HEK293T (cell line): Measurements from ENCODE around the gene NFKBIB.

Experiments used
- CTCF ChIA-PET: fragments of 350-600 bp; formaldehyde crosslinking; extraction: SDS; loops from one replicate; lab custom pipeline; 2021; ENCODE audit warnings: antibody characterized with exemption, inconsistent platforms; lab: Yijun Ruan, JAX
- POLR2A ChIA-PET: fragments of 350-600 bp; formaldehyde crosslinking; extraction: SDS; loops from one replicate; lab custom pipeline; 2020; ENCODE audit warnings: antibody characterized with exemption, inconsistent platforms; lab: Yijun Ruan, JAX
- DNase-seq: peaks from one replicate; pipeline ENCODE4 v3.0.0; 2012; ENCODE audit warnings: mixed read lengths; ENCODE audit errors: extremely low spot score
- ARNT ChIP-seq: fragments of 450-650 bp; IDR thresholded peaks from 2 replicates; pipeline ENCODE4 v1.6.1; 2017; ENCODE audit warnings: mild to moderate bottlenecking
- BHLHE40 ChIP-seq: fragments of 450-650 bp; IDR thresholded peaks from 2 replicates; pipeline ENCODE4 v1.6.1; 2016; ENCODE audit warnings: mild to moderate bottlenecking, moderate library complexity, borderline replicate concordance
- CTBP1 ChIP-seq: fragments of 450-650 bp; IDR thresholded peaks from 2 replicates; pipeline ENCODE4 v1.6.1; 2016; ENCODE audit warnings: borderline replicate concordance
- ELF4 ChIP-seq: fragments of 450-650 bp; IDR thresholded peaks from 2 replicates; pipeline ENCODE4 v1.6.1; 2017; ENCODE audit warnings: antibody characterized with exemption
- FOXA1 ChIP-seq: fragments of 450-650 bp; IDR thresholded peaks from 2 replicates; pipeline ENCODE4 v1.6.1; 2016; ENCODE audit warnings: mild to moderate bottlenecking
- FOXK2 ChIP-seq: fragments of 450-650 bp; IDR thresholded peaks from 2 replicates; pipeline ENCODE4 v1.6.1; 2016; ENCODE audit warnings: mild to moderate bottlenecking
- FOXM1 ChIP-seq: fragments of 450-650 bp; IDR thresholded peaks from 2 replicates; pipeline ENCODE4 v1.6.1; 2017; ENCODE audit warnings: mild to moderate bottlenecking, borderline replicate concordance
- HDGF ChIP-seq: fragments of 450-650 bp; IDR thresholded peaks from 2 replicates; pipeline ENCODE4 v1.6.1; 2017; ENCODE audit warnings: antibody characterized with exemption, borderline replicate concordance
- L3MBTL2 ChIP-seq: fragments of 450-650 bp; conservative IDR thresholded peaks from 2 replicates; pipeline ENCODE4 v1.6.1; 2016; ENCODE audit warnings: mild to moderate bottlenecking
- LEF1 ChIP-seq: fragments of 450-650 bp; IDR thresholded peaks from 2 replicates; pipeline ENCODE4 v1.6.1; 2017; ENCODE audit warnings: mild to moderate bottlenecking, borderline replicate concordance
- NFRKB ChIP-seq: fragments of 450-650 bp; IDR thresholded peaks from 2 replicates; pipeline ENCODE4 v1.6.1; 2016; ENCODE audit warnings: mild to moderate bottlenecking, moderate library complexity
- SP1 ChIP-seq: fragments of 450-650 bp; IDR thresholded peaks from 2 replicates; pipeline ENCODE4 v1.6.1; 2017
- SUZ12 ChIP-seq: fragments of 450-650 bp; IDR thresholded peaks from 2 replicates; pipeline ENCODE4 v1.6.1; 2016; ENCODE audit warnings: mild to moderate bottlenecking
- TARDBP ChIP-seq: fragments of 450-650 bp; IDR thresholded peaks from 2 replicates; pipeline ENCODE4 v1.6.1; 2016
- ZNF384 ChIP-seq: fragments of 450-650 bp; IDR thresholded peaks from 2 replicates; pipeline ENCODE4 v1.6.1; 2016
- TF ChIP-seq, protein P1 (sequence below): fragments of 450-650 bp; IDR thresholded peaks from 2 replicates; pipeline ENCODE4 v1.6.1; 2016

The NFKBIB gene

DNA sequence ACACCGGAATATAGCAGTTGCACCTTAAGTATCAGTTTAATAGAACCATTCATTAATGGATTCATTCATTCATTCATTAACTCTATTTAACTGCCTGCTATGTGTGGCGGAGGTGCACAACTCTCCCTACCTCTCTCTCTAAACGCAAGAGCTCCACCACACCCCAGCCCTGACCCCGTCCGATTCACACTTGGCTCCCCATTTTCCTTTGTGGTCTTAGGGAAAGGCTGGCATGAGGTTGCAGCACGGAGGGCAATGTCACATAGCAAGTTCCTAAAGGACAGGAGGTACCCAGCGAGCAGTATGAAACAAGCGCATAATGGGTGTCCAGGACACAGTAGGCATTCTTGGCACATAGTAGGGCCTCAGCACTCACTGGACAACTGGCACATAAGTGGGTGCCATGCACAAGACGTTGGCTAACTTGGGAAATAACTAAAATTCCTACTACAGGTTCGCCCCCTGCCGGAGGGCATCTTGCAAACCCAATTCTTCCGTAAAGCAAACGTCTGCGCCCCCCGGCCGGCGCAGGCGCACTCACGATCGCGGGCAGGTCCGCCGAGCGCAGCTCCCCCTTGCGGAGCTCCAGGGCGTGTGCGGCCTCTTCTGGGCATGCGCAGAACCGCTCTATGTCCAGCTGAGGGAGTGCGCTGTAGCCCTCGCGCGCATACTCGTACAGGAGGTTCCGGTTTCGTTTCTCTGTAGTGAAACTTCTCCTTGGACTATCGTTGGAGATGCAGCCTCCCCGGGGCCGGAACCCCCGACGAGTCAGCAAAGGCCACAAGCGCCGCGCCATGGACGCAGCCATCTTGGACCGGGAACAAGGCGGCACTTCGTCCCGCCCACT lies 30.4 kb downstream of the NFKBIB start, which contains the start of gene SARS2:
Gene SARS2 (minus strand): TSS at position 835 of the 847 bp plus-strand sequence. CDS start 27 bp downstream, at position 808.
- DNase-seq: peak; percentile 98
- TF ChIP-seq TARDBP (no peak), ZNF384 (no peak), FOXK2 (no peak), CTBP1 (no peak)
- TF ChIP-seq, protein P1, sequence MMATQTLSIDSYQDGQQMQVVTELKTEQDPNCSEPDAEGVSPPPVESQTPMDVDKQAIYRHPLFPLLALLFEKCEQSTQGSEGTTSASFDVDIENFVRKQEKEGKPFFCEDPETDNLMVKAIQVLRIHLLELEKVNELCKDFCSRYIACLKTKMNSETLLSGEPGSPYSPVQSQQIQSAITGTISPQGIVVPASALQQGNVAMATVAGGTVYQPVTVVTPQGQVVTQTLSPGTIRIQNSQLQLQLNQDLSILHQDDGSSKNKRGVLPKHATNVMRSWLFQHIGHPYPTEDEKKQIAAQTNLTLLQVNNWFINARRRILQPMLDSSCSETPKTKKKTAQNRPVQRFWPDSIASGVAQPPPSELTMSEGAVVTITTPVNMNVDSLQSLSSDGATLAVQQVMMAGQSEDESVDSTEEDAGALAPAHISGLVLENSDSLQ: no peak
- CTCF ChIA-PET: interaction anchor here (0.5 to 2.2 kb wide), 9 partner anchors 11 to 527 kb away, joined by 3 to 6 read pairs (median 4); partner anchors contain the start of genes ECH1, FAM98C, NFKBIB and SIRT2
- POLR2A ChIA-PET: interaction anchor here (0.6 to 2.9 kb wide), 18 partner anchors 9 to 528 kb away, joined by 3 to 14 read pairs (median 4); partner anchors contain the start of genes ACTN4, FAM98C, HNRNPL and NFKBIB

DNA sequence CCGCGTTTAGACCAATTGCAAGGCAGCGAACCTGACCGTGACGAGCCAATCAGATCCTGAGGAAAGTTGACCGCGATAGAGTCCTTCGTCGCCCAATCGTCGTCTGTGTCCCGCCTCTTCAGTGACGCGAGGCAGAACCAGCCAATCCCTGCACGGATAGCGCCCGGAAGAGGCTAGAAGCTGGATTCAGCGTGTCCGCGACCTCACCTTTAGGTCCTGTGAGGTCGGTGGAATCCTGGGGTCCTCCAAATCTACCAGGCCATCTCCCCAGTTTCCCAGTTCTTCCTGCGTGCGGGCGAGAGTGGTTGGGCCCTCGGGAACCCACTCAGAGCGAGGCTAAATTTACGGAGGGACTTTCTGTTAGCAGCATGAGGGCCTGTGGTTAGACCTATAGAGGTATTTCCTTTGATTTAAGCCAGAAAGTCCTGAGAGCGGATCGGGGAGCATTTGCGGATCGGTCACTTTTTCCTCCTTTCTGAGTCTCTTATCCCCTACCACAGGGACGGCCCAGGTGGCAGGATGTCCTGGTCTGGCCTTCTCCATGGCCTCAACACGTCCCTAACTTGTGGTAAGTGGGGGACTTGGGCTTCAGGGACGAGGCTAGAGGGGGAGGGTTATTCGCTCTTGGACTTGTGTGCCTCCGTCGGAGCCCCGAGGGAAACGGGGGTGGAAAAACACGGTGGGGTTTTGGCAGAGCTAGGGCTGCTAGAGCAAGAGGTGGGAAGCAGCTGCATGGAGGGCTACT lies 31.2 kb downstream of the NFKBIB start, which contains the start of gene MRPS12:
Gene MRPS12 (plus strand): TSS at position 169 of the 745 bp plus-strand sequence. CDS start 351 bp downstream, at position 520.
- ChIA-PET POLR2A (interaction anchor here (0.6 to 2.9 kb wide), 22 partner anchors 10 to 528 kb away, joined by 3 to 14 read pairs (median 4); partner anchors contain the start of genes ACTN4, ECH1, FAM98C and NFKBIB), CTCF (interaction anchor here (0.5 to 2.2 kb wide), 11 partner anchors 12 to 528 kb away, joined by 3 to 6 read pairs (median 4); partner anchors contain the start of genes FAM98C, NFKBIB and SIRT2)
- DNase-seq: peak; percentile 98
- TF ChIP-seq FOXA1: no peak
- no peak for TF ChIP-seq FOXM1
- TF ChIP-seq BHLHE40: no peak
- no peak for TF ChIP-seq SP1
- no peak for TF ChIP-seq TARDBP
- peak; percentile 81 for TF ChIP-seq L3MBTL2
- TF ChIP-seq ZNF384: no peak
- no peak for TF ChIP-seq CTBP1
- TF ChIP-seq FOXK2: no peak
- TF ChIP-seq, protein P1: peak; percentile 96
- TF ChIP-seq ELF4: peak; percentile 60; the same call in 1 of the 2 replicates
- TF ChIP-seq SUZ12: no peak
- no peak for TF ChIP-seq NFRKB
- TF ChIP-seq LEF1: no peak
- peak; percentile 96; the same call in 1 of the 2 replicates for TF ChIP-seq HDGF
- TF ChIP-seq ARNT: no peak

DNA sequence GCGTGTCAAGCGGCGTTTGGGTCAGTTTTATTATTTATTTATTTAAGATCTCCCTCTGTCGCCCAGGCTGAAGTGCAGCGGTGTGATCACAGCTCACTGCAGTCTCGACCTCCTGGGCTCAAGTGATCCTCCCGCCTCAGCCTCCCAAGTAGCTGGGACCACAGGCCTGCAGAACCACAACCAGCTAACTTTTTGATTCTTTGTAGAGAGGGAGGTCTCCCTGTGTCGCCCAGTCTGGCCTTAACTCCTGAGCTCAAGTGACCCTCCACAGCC lies 31.7 kb downstream of the NFKBIB start:
- no peak for DNase-seq
- TF ChIP-seq SUZ12 (no peak), LEF1 (no peak), CTBP1 (no peak), FOXK2 (no peak), HDGF (no peak), NFRKB (no peak), ARNT (no peak), ZNF384 (no peak), FOXA1 (no peak)
- ChIA-PET POLR2A (interaction anchor here (1.1 to 2.9 kb wide), 10 partner anchors 12 to 424 kb away, joined by 3 to 14 read pairs (median 4); partner anchors contain the start of genes ECH1, NFKBIB and SIRT2), CTCF (interaction anchor here (2.2 kb wide), 1 partner anchor 44 kb away, joined by 6 read pairs; no protein-coding TSS in a partner anchor)

DNA sequence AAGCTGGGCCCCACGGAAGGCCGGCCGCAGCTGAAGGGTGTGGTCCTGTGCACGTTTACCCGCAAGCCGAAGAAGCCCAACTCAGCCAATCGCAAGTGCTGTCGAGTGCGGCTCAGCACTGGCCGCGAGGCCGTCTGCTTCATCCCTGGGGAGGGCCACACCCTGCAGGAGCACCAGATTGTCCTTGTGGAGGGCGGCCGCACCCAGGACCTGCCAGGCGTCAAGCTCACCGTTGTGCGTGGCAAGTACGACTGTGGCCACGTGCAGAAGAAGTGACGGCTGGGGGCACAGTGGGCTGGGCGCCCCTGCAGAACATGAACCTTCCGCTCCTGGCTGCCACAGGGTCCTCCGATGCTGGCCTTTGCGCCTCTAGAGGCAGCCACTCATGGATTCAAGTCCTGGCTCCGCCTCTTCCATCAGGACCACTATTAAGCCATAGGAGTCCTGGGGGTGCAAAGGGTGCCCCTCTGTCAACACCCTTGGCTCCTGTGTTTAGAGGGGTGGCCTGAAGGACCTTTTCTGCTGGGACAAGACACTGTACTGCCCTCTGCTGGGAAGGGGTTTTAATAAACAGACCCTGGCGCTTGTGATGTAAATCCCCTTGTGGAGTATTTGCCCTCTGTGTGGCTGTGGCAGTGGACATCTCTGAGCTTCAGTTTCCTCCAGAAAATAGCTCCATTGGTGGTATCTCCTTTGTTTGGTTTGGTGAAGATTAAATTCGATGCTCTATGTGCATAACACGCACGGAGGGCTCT lies 32.8 kb downstream of the NFKBIB start:
- DNase-seq: no peak
- ChIA-PET POLR2A (interaction anchor here (1.2 to 2.9 kb wide), 4 partner anchors 32 to 425 kb away, joined by 3 to 14 read pairs (median 3); partner anchors contain the start of genes FBXO17, NFKBIB and SIRT2), CTCF (interaction anchor here (0.7 kb wide), 1 partner anchor 21 kb away, joined by 3 read pairs; no protein-coding TSS in a partner anchor)
- TF ChIP-seq HDGF (no peak), SUZ12 (no peak), LEF1 (no peak), TARDBP (no peak), SP1 (no peak), L3MBTL2 (no peak)

DNA sequence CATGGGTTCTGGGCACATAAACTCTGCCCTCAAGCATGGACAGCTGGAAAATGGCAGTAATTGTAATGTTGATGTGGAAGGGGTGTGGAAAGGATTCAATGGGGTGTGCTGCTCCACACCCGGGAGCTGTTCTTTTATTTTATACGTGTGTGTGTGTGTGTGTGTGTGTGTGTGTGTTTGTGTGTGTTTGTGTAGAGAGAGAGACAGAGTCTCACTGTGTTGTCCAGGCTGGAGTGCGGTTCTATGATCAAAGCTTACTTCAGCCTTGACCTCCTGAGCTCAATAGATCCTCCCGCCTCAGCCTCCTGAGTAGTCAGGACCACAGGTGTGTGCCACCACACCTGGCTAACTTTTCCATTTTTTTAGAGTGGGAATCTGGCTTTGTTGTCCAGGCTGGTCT lies 33.8 kb downstream of the NFKBIB start:
- TF ChIP-seq L3MBTL2 (no peak), BHLHE40 (no peak)
- DNase-seq: no peak
- POLR2A ChIA-PET: interaction anchor here (1.2 kb wide), 1 partner anchor 42 kb away, joined by 3 read pairs; the partner anchor contains the start of gene FBXO17
- CTCF ChIA-PET: no interaction called here
